Astrocyte of the spinal cord (primary cell): ENCODE data around the gene STAT6.

Experiments
- DNase-seq: peaks from one replicate; pipeline ENCODE4 v3.0.0; 2011; ENCODE audit warnings: low read depth, low spot score
- H3K4me3 ChIP-seq: 2 replicates; pipeline ENCODE4 v1.5.1; 2011; ENCODE audit warnings: low read depth, mild to moderate bottlenecking, low read length, moderate library complexity
- in situ Hi-C: cut with HindIII; loops from 2 replicates; pipeline ENCODE4 v1.10.0; 2017; ENCODE audit warnings: low sequenced_read_pairs
- TF ChIP-seq, protein P1 (sequence below): IDR thresholded peaks from 2 replicates; pipeline ENCODE4 v1.5.1; 2012; ENCODE audit warnings: low read depth, mild to moderate bottlenecking, low read length, inconsistent platforms

STAT6 gene

DNA sequence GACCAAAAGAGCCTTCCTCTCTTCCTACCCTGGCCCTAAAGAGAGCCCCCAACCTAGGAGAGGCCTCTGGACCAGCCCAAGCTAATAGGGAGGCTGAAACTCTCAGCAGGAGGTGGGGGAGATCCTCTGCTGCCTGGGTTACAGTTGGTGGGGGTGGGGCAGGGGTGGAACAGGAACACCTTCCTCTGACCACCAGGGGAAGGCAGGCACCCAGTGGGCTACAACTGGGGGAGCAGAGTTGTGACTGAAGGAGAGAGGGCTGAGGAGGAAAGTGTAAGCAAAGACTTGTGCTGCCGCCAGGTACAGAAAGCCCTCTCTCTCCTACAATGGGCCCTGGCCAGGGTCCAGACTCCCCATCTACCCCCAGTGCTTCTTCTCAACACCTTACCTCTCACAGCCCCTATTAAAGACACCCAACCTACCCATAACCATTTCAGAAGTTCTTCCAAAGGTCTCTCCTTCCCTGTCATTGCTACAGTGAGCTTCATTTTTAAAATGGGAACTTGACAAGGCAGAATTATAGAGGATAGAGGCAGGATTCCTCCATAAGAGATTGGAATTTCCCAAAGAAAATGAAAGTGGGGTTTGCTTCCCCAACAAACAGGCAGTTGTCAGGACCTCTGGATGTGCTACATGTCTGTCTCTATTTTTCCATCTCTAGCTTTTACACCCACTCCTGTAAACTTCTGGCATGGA is 62.6 kb downstream of the STAT6 start:
- no peak for DNase-seq
- no peak overlapping the region for H3K4me3 ChIP-seq
- in situ Hi-C loops, result no loop called here
- TF ChIP-seq, protein P1, sequence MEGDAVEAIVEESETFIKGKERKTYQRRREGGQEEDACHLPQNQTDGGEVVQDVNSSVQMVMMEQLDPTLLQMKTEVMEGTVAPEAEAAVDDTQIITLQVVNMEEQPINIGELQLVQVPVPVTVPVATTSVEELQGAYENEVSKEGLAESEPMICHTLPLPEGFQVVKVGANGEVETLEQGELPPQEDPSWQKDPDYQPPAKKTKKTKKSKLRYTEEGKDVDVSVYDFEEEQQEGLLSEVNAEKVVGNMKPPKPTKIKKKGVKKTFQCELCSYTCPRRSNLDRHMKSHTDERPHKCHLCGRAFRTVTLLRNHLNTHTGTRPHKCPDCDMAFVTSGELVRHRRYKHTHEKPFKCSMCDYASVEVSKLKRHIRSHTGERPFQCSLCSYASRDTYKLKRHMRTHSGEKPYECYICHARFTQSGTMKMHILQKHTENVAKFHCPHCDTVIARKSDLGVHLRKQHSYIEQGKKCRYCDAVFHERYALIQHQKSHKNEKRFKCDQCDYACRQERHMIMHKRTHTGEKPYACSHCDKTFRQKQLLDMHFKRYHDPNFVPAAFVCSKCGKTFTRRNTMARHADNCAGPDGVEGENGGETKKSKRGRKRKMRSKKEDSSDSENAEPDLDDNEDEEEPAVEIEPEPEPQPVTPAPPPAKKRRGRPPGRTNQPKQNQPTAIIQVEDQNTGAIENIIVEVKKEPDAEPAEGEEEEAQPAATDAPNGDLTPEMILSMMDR, result no peak

DNA sequence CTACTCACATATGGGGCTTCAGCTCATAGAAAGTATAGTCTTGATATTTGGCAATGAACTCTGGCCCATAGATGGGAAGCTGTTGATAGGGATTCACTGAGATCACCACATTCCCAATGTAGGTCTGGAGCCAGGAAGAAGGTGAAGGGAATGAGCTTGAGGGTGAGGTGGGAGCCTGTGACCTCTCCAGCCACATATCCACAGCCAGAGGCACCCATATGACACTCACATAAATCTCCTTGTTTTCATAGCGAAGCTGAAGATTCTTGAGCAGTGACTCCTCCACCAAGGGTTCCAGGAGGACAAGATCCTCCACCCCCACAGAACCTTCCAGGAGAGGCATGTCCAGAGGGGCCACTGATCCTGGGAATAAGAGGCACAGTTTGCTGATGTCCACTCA is 63.2 kb downstream of the STAT6 start:
- DNase-seq, result no peak
- in situ Hi-C loops, result no loop called here
- TF ChIP-seq, protein P1, result no peak
- no peak overlapping the region for H3K4me3 ChIP-seq

DNA sequence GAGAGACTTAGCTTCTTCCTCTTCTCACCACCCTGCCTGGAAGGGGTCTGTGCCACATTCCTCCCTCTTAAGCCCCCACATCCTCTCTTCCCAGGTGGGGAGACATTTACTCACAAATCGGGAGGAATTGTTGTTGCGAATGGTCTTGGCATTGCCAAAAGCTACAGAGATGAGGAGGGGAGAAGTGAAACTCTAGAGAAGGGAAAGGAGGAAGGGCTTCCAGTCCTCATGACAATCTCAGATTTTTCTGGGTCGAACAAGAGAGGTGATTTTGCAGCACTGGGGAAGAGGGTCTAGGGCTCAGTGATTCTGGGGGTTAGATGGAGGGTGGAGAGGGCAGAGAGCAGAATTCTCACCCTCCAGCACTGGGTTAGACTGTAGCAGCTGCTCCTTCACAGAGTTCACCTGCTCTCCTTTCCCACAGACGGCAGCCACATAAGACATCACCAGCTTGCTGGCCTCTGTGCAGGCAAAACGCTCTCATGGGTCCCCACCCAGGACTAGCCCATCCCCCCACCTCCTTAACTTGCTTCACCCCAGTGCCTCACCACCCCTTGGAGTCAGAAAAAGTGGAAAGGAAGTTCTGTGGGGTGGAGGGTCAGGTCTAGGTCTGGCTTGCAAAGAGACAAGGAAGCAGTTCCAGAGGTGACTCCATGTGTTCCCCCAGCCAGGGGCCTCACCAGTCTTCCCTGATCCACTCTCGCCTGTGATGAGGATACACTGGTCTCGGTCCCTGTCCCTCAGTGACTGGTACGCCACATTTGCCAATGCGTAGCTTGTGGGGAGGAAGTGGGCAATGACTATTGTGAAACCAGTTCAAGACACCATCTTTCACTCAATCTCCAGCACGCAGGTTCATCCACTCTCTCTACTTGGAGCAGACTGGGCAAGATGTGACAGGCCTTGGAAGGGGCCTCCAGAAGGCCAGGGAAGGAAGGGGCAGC is 63.9 kb downstream of the STAT6 start:
- TF ChIP-seq, protein P1, result no peak
- in situ Hi-C loops, result no loop called here
- no peak for DNase-seq
- no peak overlapping the region for H3K4me3 ChIP-seq

DNA sequence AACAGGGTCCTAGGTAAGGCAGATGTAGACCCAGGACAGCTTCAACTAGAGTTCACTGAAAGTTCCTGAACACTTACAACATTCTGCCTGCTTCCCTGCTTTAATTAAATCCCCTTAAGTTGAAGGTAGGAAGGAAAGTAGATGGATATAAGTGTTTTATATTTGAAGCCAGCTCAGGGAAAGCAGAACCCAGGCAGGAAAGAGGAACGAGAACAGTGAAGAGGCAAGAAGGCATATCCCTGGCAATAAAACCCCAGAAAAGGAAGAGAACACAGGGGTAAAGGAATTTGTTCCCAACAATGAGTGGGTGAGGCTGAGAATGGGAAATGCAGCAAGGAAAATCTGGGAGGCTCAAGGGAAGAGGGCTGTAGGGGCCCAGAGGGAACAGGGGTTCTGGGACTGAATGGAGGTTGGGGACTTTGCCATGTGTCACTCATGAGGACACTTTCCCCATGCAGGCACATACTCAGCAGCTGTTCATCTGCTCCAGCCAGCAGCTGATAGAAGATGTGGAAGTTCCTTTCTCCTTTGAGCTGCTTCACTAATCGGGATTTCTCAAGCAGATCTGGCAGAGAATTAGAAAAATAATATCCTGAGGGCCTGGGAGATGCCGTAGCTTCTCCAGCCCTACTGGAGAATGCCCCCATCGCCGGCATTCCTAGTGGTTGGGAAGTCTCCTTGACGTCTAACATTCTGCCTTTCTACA is 64.9 kb downstream of the STAT6 start:
- in situ Hi-C loops, result no loop called here
- no peak overlapping the region for H3K4me3 ChIP-seq
- DNase-seq, result no peak
- TF ChIP-seq, protein P1, result no peak
